Measurements from ENCODE around the gene ODAD4.
A peak's percentile ranks its signal among the peaks of the same experiment; 100 is the strongest.

Gene ODAD4

DNA sequence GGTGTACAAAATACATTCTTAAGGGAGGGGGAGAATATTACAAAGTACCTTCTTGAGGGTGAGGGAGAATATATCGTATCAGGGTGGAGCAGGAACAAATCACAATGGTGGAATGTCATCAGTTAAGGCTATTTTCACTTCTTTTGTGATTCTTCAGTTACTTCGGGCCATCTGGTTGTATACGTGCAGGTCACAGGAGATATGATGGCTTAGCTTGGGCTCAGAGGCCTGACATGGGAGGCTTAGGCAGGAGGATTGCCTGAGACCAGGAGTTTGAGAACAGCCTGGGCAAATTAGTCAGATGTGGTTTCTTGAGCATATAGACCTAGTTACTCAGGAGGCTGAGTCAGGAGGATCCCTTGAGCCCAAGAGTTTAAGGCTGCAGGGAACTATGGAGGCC, 13.1 kb downstream of the ODAD4 start:
- DNase-seq: no peak

DNA sequence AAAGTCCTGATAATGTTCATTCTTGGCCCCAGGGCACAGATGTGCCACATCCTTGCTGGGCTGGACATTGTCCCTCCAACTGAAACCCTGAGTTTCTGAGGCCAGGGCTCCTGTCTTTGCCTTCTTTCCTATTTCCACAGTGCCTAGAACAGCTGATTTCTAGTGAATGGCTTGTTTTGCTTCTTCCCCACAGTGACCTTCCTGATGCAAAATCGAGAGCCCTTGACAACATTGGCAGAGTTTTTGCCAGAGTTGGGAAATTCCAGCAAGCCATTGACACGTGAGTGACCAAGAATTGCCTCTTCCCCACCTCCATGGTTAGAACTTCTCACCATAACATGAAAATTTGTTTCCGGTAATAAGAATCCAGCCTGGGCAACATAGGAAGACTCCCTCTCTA, 14.5 kb downstream of the ODAD4 start:
- no peak for DNase-seq

DNA sequence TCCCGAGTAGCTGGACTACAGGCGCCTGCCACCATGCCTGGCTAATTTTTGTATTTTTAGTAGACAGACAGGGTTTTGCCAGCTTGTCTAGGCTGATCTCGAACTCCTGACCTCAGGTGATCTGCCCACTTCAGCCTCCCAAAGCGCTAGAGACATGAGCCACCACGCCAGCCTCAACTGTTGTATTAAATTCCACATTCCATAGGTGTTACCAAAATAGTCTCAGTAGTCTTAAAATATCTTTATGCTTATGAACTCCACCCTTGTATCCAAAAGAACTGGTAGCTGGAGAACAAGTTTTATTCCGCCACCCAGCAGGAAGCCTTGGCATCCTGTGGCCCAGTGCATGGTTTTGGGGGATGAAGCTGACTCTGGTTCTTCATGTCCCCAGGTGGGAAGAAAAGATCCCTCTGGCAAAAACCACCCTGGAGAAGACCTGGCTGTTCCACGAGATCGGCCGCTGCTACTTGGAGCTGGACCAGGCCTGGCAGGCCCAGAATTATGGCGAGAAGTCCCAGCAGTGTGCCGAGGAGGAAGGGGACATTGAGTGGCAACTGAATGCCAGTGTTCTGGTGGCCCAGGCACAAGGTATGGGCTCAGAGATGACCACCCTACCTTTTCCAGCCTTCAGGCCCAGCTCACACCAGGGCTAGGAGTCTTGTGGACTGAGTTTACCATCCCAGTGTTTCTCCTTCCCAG, 18.5 kb downstream of the ODAD4 start:
- DNase-seq: no peak

DNA sequence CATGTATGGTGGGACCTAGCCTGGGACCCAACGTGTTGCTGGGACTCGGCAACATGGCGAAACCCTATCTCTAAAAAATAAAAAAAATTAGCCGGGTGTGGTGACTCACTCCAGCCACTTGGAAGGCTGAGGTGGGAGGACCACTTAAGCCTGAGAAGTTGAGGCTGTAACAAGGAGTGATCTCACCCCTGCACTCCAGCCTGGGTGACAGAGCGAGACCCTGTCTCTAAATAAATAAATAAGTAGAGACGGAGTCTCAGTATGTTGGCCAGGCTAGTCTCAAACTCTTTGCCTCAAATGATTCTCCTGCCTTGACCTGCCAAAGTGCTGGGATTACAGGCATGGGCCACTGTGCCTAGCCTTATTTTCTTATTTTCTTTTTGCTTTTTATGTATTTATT, 26.1 kb downstream of the ODAD4 start:
- no peak for DNase-seq

DNA sequence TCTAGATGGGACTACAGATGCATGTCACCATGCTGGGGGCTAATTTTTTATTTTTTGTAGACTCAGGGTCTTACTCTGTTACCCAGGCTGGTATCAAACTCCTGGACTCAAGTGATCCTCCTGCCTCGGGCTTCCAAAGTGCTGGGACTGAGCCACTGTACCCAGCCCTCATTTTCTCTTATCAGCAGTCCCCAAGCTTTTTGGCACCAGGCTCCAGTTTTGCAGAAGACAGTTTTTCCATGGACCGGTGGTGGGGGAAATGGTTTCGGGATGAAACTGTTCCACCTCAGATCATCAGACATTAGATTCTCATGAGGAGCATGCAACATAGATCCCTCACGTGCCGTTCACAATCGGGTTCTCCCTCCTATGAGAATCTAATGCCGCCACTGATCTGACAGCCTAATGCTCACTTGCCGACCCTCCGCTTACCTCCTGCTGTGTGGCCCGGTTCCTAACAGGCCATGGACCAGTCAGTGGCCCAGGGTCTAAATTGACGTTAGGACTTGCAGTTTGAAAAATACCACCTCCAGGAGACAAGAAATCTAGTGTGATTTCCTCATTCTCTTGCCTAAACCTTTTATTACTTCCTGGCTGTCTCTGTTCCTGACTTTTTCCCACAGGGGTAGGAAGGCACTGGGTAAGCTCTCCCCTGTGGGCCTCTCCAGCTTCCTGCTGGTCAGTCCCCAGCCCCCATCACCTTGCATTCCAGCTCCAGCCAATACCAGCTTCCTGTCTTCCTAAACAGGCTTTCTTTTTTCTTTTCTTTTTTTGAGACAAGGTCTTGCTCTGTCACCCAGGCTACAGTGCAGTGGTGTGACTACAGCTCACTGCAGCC, 26.8 kb downstream of the ODAD4 start:
- DNase-seq: no peak

DNA sequence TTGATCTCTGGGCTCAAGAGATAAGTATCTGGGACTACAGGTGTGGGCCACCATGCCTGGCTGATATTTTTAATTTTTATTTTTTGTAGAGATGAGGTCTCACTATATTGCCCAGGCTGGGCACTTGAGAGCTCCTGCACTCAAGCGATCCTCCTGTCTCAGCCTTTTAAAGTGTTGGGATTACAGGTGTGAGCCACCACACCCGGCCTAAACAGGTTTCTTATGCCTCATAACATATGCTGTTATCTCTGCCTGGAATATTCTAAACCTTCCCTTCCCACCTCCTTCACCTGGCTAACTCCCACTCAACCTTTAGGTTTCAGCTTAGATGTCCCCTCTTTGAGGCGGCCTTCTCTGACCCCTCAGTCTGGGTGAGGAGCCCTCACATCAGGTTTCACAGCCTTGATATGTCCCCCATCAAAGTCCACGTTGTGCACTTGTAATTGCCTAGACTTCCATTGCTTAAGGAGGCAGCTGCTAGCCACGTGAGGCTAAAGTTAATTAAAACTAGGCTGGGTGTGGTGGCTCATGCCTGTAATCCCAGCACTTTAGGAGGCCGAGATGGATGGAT, 27.5 kb downstream of the ODAD4 start:
- DNase-seq: no peak

DNA sequence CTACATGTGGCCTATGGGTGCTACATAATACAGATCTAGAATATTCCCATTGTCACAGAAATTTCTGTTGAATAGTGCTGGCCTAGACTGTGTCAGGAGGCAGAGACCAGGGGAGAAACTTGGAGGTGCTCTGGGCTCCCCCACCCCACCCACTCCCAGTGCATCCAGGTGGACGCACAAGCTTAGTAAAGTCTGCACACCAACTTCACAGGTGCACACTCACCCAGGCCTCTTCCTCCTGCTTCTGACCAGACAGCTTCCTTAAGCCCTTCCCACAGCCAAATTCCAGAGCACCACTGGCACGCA, 28.6 kb downstream of the ODAD4 start:
- no peak for DNase-seq

DNA sequence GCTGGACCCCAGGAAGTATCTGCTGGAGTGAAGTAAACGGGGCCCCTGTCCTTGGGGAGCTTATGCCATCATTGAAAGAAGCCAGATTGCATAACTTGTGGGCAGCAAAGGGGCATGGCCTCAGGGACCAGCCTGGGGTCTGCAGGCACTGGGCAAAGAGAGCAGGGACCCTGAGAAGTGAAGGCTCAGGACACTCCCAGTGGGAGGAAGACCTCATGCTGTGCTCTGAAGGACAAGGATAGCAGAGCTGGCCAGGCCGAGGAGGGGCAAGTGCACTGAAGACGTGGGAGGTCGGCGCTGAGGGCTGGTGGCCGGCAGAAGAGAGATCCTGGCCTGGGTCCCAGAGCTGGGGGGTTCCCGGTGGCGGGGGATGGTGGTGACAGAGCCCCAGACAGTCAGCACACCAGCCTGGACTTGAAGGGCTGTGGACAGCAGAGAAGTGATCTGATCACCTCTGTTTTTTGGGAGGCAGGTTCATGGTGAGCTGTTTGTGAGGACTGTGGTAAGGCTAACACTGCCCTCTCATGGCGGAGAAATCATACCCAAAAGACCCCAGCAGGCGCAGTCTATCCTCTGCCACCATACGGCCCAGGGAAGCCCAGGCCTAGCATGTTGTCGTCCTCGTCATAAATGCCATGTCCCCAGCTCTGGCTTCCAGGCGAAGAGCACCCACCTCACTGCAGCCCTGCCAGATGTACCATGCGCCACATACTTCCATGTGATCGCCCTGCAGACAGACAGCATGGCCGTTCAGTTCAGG, 29.1 kb downstream of the ODAD4 start:
- DNase-seq: peak; percentile 36

DNA sequence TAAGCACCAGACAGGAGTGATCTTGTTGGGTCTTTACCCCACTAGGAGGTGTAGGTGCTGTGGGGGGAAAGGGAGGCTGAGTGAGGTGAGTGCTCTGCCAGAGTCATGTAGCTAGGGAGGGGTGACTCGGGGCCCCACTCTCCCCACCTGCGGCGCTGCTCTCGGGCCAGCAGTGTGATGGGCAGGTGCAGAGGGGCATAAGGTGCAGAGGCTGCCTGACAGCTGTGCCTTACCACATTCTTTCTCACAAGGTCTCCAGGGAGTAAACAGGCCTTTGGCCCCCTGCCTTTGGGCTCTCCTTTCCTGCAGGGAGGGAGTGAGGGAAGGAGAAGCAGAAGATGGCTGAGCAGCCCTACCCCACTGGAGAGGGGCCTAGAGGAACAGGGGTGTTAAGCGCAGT, 31.7 kb downstream of the ODAD4 start:
- no peak for DNase-seq

DNA sequence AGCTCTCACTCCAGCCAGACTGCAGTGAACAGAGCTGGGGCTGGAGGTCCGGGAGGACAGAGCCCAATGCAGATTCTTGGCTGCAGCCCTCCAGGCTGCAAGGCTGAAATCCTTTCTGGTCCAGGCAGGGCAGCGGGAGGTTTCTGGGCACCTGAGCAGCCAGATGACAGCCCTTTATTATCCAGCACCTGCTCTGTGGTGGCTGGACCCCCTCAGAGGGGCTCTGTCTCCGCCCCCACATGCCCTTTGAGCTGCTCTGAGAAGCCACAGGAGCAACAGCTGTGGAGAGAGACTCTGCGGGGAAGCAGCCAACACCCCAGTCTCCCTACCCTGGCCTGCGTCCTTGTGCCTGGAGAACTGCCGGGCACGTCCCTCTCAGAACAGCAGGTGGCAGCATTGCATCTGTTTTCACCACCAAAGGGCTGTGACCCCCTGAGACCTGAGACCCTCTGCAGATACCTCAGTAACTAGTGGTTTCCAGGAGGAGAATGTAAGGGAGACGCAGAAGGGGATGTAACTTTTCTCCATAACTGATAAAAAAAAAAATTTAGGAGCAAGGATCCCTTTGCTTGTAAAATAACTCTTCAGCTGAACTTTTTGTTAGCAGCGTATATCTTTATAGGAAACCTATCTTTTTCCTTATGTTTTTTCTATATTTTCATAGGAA, 32.5 kb downstream of the ODAD4 start:
- DNase-seq: peak; percentile 33

DNA sequence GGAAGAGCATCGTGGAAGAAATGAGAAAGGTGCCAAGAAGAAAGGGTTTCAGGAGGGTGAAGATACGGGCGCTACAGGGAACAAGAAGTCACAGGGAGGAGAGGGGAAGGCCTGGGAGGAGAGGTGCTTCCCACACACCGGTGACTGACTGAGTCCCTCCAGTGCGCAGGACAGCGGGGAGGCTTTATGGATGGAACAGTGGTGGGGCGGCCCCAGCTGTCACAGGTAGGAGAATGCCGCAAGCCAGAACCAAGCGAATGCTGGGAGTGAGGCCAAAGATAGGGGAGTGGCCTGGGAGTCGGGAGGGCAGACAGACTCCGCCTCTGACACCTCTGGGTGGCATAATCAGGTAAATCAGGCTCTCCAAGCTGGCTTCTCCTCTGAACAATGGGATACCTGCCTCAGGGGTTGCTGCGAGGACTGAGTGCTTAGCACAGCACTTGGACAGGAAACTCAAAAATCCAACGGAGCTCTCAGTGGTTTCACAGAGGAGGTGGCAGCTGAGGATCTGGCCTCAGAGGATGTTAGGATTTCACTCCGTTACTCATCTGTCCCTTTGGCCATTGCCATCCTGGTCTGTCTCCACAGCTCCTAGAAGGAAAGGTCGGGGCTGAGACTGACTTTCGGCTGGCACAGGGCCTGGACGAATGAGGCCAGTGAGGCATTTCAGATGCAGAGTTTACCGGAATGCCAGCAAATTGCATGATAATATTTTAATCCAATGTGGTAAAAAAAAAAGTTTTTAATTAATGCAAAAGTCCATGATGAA, 35.5 kb downstream of the ODAD4 start:
- DNase-seq: no peak

DNA sequence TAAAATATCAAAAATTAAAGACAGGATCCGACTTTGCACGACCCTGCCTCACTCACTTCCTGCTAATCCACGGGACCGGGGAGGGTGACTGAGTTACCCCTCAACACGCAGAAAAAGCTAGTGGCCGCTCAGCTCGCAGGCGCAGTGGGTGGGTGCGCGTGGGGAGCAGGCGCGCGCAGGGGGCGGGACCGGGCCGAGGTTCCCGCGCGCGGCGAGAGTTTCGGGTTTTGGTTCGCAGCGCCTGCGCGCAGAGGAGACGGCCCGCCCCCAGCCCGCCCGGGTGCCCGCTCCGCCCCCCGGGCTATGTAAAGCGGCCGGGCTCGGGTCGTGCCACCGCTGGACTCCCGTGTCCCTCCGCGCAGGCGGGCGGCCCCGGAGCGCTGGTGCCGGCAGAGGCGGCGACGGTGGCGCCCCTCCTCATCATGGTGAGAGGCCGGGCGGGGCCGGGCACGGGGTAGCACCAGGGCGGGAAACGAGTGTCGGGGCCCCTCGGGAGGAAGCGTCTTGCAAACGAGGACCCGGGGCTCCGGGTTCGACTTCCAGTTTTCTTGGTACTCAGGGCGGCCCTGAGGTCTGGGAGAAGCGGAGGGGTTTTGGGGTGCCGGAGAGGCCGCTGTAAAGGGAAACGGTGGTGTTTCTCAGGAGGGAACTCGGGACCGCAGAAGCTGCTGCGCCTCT, 36.2 kb downstream of the ODAD4 start, which contains the start of gene CNP:
CNP (plus strand) TSS at position 333 of the 678 bp plus-strand sequence; CDS start at position 423, 90 bp downstream.
- DNase-seq: peak; percentile 86

DNA sequence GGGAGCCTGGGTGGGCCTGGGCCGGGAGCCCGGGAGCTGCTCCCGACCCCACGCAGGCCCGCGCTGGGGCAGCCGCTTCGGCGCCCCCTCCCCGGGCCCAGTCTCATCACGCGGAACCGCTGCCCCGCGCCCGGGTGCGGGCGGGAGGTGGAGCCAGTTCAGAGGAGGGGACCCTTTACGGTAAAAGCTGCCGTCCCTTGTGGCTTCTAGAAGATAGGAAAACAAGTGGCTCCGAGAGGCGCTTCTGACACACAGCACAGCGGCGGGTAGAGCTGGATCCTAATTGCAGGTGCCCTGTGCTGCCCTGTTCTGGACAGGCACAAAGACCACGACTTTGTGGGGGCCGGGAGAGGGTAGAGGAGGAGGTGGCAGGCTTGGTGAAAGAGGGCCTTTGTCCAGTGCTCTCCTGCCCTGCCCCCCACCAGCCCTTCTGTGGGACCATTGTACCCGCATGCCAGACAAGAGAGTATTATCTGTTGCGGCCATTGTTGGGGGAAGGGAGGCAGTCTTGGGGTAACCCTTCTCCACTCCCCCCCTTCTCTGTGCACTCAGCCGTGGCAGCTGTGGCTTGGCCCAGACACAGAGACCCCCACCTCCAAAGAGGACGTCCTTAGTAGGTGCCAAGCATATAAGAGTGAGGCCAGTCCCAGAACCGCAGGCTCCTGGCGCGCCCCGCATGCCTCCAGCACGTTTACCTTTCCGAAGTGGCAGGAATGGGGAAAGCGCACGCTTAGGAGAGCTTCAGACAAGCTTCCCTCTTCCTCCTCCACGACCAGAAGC, 36.9 kb downstream of the ODAD4 start:
- DNase-seq: no peak

DNA sequence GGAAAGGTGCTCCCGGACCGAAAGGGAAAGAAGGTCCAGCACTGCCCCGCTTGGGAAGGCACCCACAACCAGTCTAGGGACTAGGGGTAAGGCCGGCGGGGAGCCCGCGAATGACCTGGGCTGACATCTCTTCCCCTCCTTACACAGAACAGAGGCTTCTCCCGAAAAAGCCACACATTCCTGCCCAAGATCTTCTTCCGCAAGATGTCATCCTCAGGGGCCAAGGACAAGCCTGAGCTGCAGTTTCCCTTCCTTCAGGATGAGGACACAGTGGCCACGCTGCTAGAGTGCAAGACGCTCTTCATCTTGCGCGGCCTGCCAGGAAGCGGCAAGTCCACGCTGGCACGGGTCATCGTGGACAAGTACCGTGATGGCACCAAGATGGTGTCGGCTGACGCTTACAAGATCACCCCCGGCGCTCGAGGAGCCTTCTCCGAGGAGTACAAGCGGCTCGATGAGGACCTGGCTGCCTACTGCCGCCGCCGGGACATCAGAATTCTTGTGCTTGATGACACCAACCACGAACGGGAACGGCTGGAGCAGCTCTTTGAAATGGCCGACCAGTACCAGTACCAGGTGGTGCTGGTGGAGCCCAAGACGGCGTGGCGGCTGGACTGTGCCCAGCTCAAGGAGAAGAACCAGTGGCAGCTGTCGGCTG, 37.6 kb downstream of the ODAD4 start:
- DNase-seq: no peak

DNA sequence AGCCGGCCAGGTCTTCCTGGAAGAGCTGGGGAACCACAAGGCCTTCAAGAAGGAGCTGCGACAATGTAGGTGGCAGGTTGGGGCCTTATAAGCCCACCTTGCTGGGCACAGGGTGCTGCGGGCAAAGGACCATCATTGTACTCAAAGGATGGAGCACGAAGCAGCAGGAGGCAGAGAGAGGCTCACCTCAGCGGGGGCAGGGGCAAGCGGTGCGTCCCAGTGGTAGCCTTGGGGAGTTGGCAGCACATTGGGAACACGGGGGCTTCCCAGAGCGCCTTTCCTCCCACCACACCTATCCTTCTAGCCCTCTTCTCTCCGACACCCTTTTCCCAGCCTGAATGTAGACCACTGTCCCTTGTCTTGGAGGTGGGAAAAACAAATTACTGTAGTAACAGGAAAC, 38.3 kb downstream of the ODAD4 start:
- no peak for DNase-seq

DNA sequence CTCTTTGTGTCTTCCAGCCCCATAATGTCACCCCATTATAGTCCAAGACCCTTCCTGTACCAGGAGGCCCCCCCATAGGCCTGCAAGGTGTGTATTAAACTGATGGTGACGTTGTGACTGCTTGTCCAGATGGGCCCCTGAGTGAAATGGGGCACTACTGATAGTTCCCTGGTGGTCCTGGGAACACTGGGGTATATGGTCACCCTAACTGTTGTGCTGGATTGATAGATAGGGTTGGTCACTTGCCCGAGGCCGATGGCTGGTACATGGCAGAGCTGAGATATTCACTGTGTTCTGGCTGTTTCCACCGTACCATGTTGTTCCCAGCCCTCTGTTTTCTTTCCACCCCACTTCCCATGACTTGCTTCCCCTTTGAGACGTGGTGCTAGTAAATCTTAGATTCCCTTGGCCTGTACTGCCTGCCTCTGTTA, 40.5 kb downstream of the ODAD4 start:
- DNase-seq: no peak

DNA sequence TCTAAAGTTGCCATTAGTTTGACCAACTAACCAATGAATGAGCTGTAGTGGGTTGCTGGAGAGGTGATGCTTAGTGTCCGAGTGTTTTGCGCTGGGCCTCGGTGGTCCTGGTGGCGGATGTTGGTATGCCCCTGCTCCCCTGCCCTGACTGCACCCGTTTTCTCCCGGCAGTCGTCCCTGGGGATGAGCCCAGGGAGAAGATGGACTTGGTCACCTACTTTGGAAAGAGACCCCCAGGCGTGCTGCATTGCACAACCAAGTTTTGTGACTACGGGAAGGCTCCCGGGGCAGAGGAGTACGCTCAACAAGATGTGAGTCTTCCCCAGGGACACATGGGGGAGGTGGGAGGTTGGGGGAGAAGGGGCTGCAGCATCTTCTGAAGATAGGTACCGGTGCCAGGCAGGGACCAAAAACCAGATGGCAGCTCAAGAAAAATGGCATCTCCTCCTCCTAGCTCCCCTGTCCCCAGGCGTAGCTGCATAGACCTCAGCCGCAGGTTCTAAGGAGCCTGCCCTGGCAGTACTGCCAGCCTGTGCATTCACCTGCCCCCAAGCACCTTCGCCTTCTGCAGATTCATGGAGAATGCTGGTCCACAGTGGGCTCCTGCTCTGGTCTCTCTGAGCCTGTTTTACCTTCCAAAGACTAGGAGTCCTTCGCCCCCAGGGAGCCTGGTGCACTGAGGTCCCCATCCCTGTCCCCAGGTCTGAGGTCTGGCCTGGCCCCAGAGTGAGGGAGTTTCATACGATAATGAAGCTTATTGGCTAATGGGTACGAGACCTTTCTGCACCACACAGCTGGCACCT, 41.5 kb downstream of the ODAD4 start:
- no peak for DNase-seq

DNA sequence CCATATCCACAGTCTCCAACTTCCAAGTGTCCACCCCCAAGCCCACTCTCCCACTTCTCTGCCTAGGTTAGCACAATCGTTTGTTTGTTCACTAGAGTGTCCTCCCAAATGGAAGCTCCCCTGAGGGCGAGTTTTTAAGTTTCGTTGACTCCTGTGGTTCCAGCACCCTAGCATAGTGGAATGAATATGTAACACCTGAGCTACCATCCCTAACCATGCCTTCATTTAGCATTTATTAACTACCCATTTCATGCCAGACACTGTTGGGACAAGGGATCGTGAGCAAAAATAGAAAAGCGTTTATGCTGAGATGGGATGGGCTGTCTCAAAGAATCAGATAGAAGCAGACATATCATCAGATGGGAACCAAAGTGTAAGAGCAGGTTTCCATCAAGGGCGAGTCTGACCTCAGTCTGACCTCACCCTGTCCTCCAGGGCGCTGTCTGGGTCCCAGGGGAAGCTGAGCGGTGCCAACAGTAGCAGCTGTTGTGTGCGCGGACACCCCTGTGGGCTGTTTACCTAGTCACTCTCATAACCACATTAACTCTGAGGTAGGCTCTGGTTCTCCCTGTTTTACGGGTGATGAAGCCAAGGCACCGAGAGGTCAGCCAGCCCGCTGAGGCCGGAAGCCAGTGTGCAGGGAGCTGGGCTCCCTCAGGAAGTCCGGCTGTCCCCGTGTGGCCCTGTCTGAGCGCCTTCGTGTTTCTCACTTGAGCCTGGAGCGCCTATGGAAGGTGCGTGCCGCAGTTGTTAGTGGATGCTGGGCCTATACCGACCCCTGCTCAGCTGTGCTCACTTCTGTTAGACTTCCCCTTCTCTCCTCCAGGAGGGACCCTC, 42.4 kb downstream of the ODAD4 start:
- DNase-seq: no peak
